H1 (cell line): ENCODE results near the gene YIPF1. TPM values are rescaled to one million over a fixed set of nuclear protein-coding genes. Genes with fewer than 3 reads are reported as not detected.

Experiments
- ASH2L ChIP-seq: fragments of 200-600, 300-600 bp; sonication (generic); IDR thresholded peaks from one replicate; pipeline ENCODE4 v1.7.1; 2017; ENCODE audit warnings: low read length
- BCL11A ChIP-seq, 2 experiments: IDR thresholded peaks; one replicate each; pipeline ENCODE4 v1.6.1; 2011; ENCODE audit warnings: low read depth in 2 of 2, low read length in 2 of 2, mild to moderate bottlenecking in 2 of 2
- CEBPB ChIP-seq: IDR thresholded peaks from 2 replicates; pipeline ENCODE4 v1.6.1; 2012; ENCODE audit warnings: low read depth, low read length
- EP300 ChIP-seq, 2 experiments: IDR thresholded peaks; 1 replicate in 1 of 2; 2 replicates in 1 of 2; pipeline ENCODE4 v1.6.1; 2011 to 2012; ENCODE audit warnings: low read depth in 2 of 2, low read length in 2 of 2, mild to moderate bottlenecking in 2 of 2, borderline replicate concordance in 1 of 2, inconsistent platforms in 1 of 2, moderate library complexity in 1 of 2
- FOSL1 ChIP-seq: IDR thresholded peaks from 2 replicates; pipeline ENCODE4 v1.6.1; 2011; ENCODE audit warnings: mild to moderate bottlenecking, low read depth, low read length, moderate library complexity; ENCODE audit not compliant: insufficient read depth
- KDM4A ChIP-seq: IDR thresholded peaks from one replicate; pipeline ENCODE4 v1.7.1; 2012; ENCODE audit warnings: low read depth, mild to moderate bottlenecking, moderate library complexity, low read length, inconsistent platforms; ENCODE audit not compliant: severe bottlenecking
- PHF8 ChIP-seq: fragments of 200-600 bp; sonication (generic); conservative IDR thresholded peaks from 2 replicates; pipeline ENCODE4 v1.7.1; 2012; ENCODE audit warnings: low read depth, mild to moderate bottlenecking, inconsistent platforms, low read length, moderate library complexity
- POLR2A ChIP-seq, 2 experiments: IDR thresholded peaks; 1 replicate in 1 of 2; 2 replicates in 1 of 2; pipeline ENCODE4 v1.6.1; 2011; ENCODE audit warnings: low read depth in 2 of 2, low read length in 2 of 2, mild to moderate bottlenecking in 2 of 2; ENCODE audit errors: control extremely low read depth in 1 of 2
- SP1 ChIP-seq: IDR thresholded peaks from 2 replicates; pipeline ENCODE4 v1.6.1; 2011; ENCODE audit warnings: low read depth, low read length
- TCF12 ChIP-seq: IDR thresholded peaks from 2 replicates; pipeline ENCODE4 v1.6.1; 2011; ENCODE audit warnings: low read depth, mild to moderate bottlenecking, low read length
- polyA plus RNA-seq, 7 experiments: library from polyadenylated mRNA; depleted of rRNA in 3 of 7; stranded (reverse) in 5 of 7; unstranded in 2 of 7; fragments of >200 nt in 5 of 7; fragments of 200-250 nt in 2 of 7; gene quantifications; 1 replicate in 5 of 7; 2 replicates in 1 of 7; 4 replicates in 1 of 7; pipeline versions ENCODE4 v1.2.1 to v1.2.3, GENCODE V29; 2011 to 2013; ENCODE audit warnings: missing spikeins in 2 of 7, mixed read lengths in 2 of 7
- total RNA-seq: library from RNA; stranded (reverse); fragmentation: NEBNext Ultra II Directional; extraction: Animal tissue kit (Norgen Biotek cat#: 25700); gene quantifications from 2 replicates; pipeline ENCODE4 v1.2.1, GENCODE V29; 2021
- TF ChIP-seq, protein P1 (sequence below): fragments of 300-600 bp; sonication (generic); IDR thresholded peaks from 2 replicates; pipeline ENCODE4 v1.7.1; 2012; ENCODE audit warnings: low read length, moderate library complexity, mild to moderate bottlenecking, inconsistent platforms; ENCODE audit not compliant: insufficient replicate concordance

YIPF1 gene
- total and polyA plus RNA-seq, 2 of the 8 experiments (the other 6 are each of a cell fraction or from before 2014, with no cell fraction given): 31.8 to 53.7 TPM

DNA sequence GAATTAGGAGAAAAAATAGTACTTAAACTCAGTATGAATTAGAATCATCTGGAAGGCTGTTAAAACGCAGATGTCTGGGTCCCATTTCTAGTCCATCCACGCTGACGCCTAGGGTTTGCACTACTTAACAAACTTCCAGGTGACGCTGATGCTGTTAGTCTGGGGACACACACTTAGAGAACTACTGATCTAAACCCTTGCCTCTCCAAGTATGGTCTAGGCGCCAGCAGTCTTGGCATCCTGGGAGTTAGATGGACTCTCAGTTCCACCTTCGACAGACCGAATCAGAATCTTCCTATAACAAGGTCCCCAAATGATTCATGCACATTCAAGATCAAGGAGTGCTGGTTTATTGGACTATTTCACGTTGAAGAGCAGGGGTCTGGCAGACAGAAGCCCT, 15.9 kb upstream of the YIPF1 start (continued):
- TF ChIP-seq TCF12 (no peak), EP300 (IDR thresholded peaks at IDR 0.05; ENCODE audit: borderline replicate concordance in 1 of 2, low read depth in 2 of 2, low read length in 2 of 2) (no peak), ASH2L (no peak), BCL11A (IDR thresholded peaks at IDR 0.05; ENCODE audit: low read depth in 2 of 2, low read length in 2 of 2) (no peak), PHF8 (no peak), CEBPB (no peak), KDM4A (no peak), FOSL1 (no peak), POLR2A (IDR thresholded peaks at IDR 0.05; ENCODE audit: control extremely low read depth in 1 of 2, low read depth in 2 of 2, low read length in 2 of 2) (no peak), SP1 (no peak)
- TF ChIP-seq, protein P1, sequence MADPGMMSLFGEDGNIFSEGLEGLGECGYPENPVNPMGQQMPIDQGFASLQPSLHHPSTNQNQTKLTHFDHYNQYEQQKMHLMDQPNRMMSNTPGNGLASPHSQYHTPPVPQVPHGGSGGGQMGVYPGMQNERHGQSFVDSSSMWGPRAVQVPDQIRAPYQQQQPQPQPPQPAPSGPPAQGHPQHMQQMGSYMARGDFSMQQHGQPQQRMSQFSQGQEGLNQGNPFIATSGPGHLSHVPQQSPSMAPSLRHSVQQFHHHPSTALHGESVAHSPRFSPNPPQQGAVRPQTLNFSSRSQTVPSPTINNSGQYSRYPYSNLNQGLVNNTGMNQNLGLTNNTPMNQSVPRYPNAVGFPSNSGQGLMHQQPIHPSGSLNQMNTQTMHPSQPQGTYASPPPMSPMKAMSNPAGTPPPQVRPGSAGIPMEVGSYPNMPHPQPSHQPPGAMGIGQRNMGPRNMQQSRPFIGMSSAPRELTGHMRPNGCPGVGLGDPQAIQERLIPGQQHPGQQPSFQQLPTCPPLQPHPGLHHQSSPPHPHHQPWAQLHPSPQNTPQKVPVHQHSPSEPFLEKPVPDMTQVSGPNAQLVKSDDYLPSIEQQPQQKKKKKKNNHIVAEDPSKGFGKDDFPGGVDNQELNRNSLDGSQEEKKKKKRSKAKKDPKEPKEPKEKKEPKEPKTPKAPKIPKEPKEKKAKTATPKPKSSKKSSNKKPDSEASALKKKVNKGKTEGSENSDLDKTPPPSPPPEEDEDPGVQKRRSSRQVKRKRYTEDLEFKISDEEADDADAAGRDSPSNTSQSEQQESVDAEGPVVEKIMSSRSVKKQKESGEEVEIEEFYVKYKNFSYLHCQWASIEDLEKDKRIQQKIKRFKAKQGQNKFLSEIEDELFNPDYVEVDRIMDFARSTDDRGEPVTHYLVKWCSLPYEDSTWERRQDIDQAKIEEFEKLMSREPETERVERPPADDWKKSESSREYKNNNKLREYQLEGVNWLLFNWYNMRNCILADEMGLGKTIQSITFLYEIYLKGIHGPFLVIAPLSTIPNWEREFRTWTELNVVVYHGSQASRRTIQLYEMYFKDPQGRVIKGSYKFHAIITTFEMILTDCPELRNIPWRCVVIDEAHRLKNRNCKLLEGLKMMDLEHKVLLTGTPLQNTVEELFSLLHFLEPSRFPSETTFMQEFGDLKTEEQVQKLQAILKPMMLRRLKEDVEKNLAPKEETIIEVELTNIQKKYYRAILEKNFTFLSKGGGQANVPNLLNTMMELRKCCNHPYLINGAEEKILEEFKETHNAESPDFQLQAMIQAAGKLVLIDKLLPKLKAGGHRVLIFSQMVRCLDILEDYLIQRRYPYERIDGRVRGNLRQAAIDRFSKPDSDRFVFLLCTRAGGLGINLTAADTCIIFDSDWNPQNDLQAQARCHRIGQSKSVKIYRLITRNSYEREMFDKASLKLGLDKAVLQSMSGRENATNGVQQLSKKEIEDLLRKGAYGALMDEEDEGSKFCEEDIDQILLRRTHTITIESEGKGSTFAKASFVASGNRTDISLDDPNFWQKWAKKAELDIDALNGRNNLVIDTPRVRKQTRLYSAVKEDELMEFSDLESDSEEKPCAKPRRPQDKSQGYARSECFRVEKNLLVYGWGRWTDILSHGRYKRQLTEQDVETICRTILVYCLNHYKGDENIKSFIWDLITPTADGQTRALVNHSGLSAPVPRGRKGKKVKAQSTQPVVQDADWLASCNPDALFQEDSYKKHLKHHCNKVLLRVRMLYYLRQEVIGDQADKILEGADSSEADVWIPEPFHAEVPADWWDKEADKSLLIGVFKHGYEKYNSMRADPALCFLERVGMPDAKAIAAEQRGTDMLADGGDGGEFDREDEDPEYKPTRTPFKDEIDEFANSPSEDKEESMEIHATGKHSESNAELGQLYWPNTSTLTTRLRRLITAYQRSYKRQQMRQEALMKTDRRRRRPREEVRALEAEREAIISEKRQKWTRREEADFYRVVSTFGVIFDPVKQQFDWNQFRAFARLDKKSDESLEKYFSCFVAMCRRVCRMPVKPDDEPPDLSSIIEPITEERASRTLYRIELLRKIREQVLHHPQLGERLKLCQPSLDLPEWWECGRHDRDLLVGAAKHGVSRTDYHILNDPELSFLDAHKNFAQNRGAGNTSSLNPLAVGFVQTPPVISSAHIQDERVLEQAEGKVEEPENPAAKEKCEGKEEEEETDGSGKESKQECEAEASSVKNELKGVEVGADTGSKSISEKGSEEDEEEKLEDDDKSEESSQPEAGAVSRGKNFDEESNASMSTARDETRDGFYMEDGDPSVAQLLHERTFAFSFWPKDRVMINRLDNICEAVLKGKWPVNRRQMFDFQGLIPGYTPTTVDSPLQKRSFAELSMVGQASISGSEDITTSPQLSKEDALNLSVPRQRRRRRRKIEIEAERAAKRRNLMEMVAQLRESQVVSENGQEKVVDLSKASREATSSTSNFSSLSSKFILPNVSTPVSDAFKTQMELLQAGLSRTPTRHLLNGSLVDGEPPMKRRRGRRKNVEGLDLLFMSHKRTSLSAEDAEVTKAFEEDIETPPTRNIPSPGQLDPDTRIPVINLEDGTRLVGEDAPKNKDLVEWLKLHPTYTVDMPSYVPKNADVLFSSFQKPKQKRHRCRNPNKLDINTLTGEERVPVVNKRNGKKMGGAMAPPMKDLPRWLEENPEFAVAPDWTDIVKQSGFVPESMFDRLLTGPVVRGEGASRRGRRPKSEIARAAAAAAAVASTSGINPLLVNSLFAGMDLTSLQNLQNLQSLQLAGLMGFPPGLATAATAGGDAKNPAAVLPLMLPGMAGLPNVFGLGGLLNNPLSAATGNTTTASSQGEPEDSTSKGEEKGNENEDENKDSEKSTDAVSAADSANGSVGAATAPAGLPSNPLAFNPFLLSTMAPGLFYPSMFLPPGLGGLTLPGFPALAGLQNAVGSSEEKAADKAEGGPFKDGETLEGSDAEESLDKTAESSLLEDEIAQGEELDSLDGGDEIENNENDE: no peak
